ENCODE measurements around the gene REPIN1. TPM values are rescaled to one million over a fixed set of nuclear protein-coding genes. Genes with fewer than 3 reads are reported as not detected.

Gene REPIN1
- 59.1 and 64.1 TPM in 2 replicates for total RNA-seq

GRCh38 chr7:150368096-150368883 lies at the start of gene REPIN1:
Gene REPIN1 (plus strand): TSS chr7:150368822. CDS start chr7:150369712, 890 bp downstream.
- intact Hi-C loops (cut with micrococcal nuclease): loop anchor here (1.0 to 2.0 kb wide), 4 partner anchors 11 to 53 kb away; a partner anchor contains a TSS

- intact Hi-C loops (cut with micrococcal nuclease): loop anchor here (1.0 to 10.0 kb wide), 17 partner anchors 35 to 1197 kb away; partner anchors contain the start of genes ABCF2, ATP6V0E2, FASTK and GIMAP4
Observed at GRCh38 chr7:150321788-150322113, 46.9 kb upstream of the REPIN1 start.

- intact Hi-C loops (cut with micrococcal nuclease): loop anchor here (1.0 to 10.0 kb wide), 15 partner anchors 35 to 1197 kb away; partner anchors contain the start of genes ABCF2, ATP6V0E2, FASTK and GIMAP4
Observed at GRCh38 chr7:150322114-150322832, 46.3 kb upstream of the REPIN1 start.

- intact Hi-C loops (cut with micrococcal nuclease): loop anchor here (1.0 to 10.0 kb wide), 18 partner anchors 36 to 1198 kb away; partner anchors contain the start of genes ABCF2, ATP6V0E2, FASTK and GIMAP4
Observed at GRCh38 chr7:150322833-150323681, 45.6 kb upstream of the REPIN1 start, which contains the start of the genes ACTR3C and LRRC61. Gene ACTR3C (minus strand): TSS chr7:150323545. CDS start chr7:150295296, 28,249 bp downstream. Gene LRRC61 (plus strand): TSS chr7:150323355. CDS start chr7:150336862, 13,507 bp downstream.

- intact Hi-C loops (cut with micrococcal nuclease): loop anchor here (1.0 to 10.0 kb wide), 13 partner anchors 37 to 1199 kb away; partner anchors contain the start of genes FASTK, GIMAP4, NUB1 and RHEB
Observed at GRCh38 chr7:150323682-150324372, 44.8 kb upstream of the REPIN1 start.

- intact Hi-C loops (cut with micrococcal nuclease): loop anchor here (5.0 to 10.0 kb wide), 7 partner anchors 193 to 1200 kb away; partner anchors contain the start of genes FASTK, GIMAP4, NUB1 and RHEB
Observed at GRCh38 chr7:150324373-150324961, 44.2 kb upstream of the REPIN1 start.

GRCh38 chr7:150325110-150325611 lies 43.5 kb upstream of the REPIN1 start:
- intact Hi-C loops (cut with micrococcal nuclease): loop anchor here (10.0 kb wide), 2 partner anchors 610 to 1200 kb away; partner anchors contain the start of gene ZNF425

- intact Hi-C loops (cut with micrococcal nuclease): loop anchor here (10.0 kb wide), 2 partner anchors 611 to 1201 kb away; partner anchors contain the start of gene ZNF425
Observed at GRCh38 chr7:150325901-150326300, 42.7 kb upstream of the REPIN1 start.

GRCh38 chr7:150326657-150327268 lies 41.9 kb upstream of the REPIN1 start:
- intact Hi-C loops (cut with micrococcal nuclease): loop anchor here (10.0 kb wide), 2 partner anchors 612 to 1202 kb away; partner anchors contain the start of gene ZNF425

GRCh38 chr7:150327308-150327707 lies 41.3 kb upstream of the REPIN1 start:
- intact Hi-C loops (cut with micrococcal nuclease): loop anchor here (10.0 kb wide), 2 partner anchors 613 to 1203 kb away; partner anchors contain the start of gene ZNF425

GRCh38 chr7:150329331-150330120 lies 39.1 kb upstream of the REPIN1 start:
- intact Hi-C loops (cut with micrococcal nuclease): loop anchor here (10.0 kb wide), 2 partner anchors 615 to 1205 kb away; partner anchors contain the start of gene ZNF425

GRCh38 chr7:150330211-150330885 lies 38.3 kb upstream of the REPIN1 start:
- intact Hi-C loops (cut with micrococcal nuclease): no loop called here

- intact Hi-C loops (cut with micrococcal nuclease): no loop called here
Observed at GRCh38 chr7:150332852-150333635, 35.6 kb upstream of the REPIN1 start.

GRCh38 chr7:150333659-150334058 lies 35.0 kb upstream of the REPIN1 start:
- intact Hi-C loops (cut with micrococcal nuclease): no loop called here

- intact Hi-C loops (cut with micrococcal nuclease): no loop called here
Observed at GRCh38 chr7:150334108-150334507, 34.5 kb upstream of the REPIN1 start.

- intact Hi-C loops (cut with micrococcal nuclease): no loop called here
Observed at GRCh38 chr7:150335108-150335773, 33.4 kb upstream of the REPIN1 start.
